Osteoblast (primary cell): Measurements from ENCODE around the gene SOBP. TPM values are rescaled to one million over a fixed set of nuclear protein-coding genes. Genes with fewer than 3 reads are reported as not detected.

Experiments used
- total RNA-seq: library from RNA; depleted of rRNA; stranded (reverse); fragments of >200 nt; gene quantifications from 2 replicates; pipeline ENCODE4 v1.2.3, GENCODE V29; 2012

Gene SOBP
- total RNA-seq, 1 donor = 3.6 TPM

Other genes with a start within 250 kb of the SOBP start
- 12.3 and 13.0 TPM in 2 replicates for gene PDSS2, start 30.6 kb upstream of the SOBP start, total RNA-seq